Measurements from ENCODE around the gene GABRP. TPM values are rescaled to one million over a fixed set of nuclear protein-coding genes. Genes with fewer than 3 reads are reported as not detected.

The GABRP gene
- total RNA-seq, 4 donors from 2014 or later: 0.69 to 0.74 TPM; not detected in 2

DNA sequence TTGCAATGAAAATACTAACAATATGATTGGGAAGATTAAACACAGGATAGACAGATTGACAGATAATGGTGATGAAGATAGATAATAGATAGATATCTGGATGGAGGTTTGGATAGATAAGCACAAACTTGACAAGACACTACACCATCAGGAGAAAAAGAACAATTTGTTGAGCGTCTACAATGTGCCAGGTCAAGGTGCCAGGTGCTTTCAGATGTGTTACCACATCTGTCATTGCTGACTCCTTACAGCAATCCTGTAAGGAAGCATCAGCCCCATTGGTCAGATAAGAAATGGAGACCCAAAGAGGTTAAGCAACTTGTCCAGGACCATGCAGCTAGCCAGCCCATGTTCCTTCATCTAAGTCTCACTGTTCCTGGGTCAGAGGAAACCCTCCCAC, 1.6 kb upstream of the GABRP start:
- DNase-seq (ENCODE audit: low spot score) (no peak), ATAC-seq (ENCODE audit: low FRiP score) (no peak)
- TF ChIP-seq, protein P1, sequence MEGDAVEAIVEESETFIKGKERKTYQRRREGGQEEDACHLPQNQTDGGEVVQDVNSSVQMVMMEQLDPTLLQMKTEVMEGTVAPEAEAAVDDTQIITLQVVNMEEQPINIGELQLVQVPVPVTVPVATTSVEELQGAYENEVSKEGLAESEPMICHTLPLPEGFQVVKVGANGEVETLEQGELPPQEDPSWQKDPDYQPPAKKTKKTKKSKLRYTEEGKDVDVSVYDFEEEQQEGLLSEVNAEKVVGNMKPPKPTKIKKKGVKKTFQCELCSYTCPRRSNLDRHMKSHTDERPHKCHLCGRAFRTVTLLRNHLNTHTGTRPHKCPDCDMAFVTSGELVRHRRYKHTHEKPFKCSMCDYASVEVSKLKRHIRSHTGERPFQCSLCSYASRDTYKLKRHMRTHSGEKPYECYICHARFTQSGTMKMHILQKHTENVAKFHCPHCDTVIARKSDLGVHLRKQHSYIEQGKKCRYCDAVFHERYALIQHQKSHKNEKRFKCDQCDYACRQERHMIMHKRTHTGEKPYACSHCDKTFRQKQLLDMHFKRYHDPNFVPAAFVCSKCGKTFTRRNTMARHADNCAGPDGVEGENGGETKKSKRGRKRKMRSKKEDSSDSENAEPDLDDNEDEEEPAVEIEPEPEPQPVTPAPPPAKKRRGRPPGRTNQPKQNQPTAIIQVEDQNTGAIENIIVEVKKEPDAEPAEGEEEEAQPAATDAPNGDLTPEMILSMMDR (IDR thresholded peaks at IDR 0.05): no peak

DNA sequence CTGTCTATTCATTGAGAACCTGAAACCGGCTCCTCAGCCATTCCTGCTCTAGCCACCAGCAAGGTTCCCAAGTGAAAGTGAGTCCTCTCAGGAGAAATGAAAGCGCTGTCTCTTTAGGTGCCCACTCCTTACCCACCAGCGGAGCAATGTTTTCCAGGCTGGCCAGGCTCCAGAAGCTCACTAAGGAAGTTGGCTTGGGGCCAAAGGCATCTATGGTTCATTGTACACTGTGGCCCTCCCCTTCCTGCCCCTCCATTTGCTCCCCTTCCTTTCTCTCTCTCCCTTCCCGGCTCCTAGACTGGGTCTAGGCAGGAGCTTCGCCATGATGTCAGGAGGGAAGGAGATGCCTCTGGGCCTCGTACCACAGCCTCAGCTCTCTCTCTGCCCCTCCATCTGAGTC, 1.1 kb upstream of the GABRP start:
- no peak for ATAC-seq (ENCODE audit: low FRiP score)
- no peak for DNase-seq (ENCODE audit: low spot score)
- TF ChIP-seq, protein P1 (IDR thresholded peaks at IDR 0.05): no peak

DNA sequence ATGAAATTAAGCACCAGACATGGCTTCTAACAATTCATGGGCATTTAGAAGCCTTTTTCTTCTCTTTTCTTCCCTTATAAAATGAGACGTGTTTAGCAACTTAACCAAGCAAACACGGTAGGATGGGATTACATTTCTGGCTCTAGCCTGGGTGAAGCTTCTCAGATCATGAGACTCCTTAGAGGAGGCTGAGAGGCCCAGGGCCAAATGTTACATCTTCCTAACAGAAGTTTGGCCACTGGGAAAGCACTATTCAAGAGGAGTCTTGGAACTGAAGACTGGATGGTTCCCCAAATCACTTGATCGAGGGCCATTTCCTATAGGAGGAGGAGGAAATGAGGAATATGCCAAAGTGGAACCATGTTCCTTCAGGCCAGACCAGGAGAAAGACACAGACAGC, 1.9 kb downstream of the GABRP start:
- no peak for DNase-seq (ENCODE audit: low spot score)
- TF ChIP-seq, protein P1 (IDR thresholded peaks at IDR 0.05): no peak
- no peak for ATAC-seq (ENCODE audit: low FRiP score)

DNA sequence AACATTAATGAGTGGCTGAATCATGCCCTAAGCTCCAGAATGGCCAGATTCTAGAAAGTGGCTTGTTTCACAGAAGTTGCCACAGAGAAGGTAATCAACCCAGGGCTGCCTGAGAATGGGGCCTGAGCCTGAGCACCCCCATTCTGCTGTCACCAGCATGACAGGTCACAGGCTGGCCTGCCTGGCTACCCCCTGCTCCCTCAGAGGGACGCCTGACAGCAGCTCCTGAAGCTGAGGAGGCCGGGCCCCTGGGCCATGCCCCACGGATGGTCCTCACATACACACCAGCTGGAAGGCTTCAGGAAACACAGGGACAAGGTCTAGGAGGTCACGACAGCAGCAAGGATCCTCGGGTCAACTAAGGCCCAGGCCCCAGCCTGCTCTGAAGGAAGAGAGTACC, 3.7 kb downstream of the GABRP start:
- TF ChIP-seq, protein P1 (IDR thresholded peaks at IDR 0.05): no peak
- no peak for DNase-seq (ENCODE audit: low spot score)
- ATAC-seq (ENCODE audit: low FRiP score): no peak

DNA sequence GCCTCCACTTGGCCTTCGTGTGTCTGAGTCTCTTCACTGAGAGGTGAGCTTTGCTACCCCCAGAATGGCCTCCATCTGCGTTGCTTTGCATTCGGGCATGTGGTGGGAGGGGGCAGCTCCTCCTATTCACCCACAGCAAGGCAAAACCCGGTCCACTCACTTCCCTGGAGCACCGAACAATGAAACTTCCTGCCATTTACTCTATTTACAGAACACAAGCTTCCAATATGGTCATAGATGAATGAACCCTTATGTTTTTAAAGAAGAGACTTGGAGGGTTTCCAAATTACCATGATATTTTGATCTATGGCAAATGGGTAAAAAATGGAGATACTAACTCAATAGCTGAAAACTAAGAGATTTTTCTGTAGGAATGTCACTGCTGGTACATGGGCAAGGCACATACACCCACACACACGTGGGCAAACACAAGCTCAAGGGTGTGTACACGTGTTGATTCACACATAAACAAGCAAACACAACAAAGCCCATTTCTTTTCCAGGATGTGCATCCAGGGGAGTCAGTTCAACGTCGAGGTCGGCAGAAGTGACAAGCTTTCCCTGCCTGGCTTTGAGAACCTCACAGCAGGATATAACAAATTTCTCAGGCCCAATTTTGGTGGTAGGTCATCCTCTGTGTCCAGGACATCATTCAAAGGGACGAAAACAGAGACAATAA, 5.2 kb downstream of the GABRP start:
- TF ChIP-seq, protein P1 (IDR thresholded peaks at IDR 0.05): no peak
- DNase-seq (ENCODE audit: low spot score): no peak
- no peak for ATAC-seq (ENCODE audit: low FRiP score)

DNA sequence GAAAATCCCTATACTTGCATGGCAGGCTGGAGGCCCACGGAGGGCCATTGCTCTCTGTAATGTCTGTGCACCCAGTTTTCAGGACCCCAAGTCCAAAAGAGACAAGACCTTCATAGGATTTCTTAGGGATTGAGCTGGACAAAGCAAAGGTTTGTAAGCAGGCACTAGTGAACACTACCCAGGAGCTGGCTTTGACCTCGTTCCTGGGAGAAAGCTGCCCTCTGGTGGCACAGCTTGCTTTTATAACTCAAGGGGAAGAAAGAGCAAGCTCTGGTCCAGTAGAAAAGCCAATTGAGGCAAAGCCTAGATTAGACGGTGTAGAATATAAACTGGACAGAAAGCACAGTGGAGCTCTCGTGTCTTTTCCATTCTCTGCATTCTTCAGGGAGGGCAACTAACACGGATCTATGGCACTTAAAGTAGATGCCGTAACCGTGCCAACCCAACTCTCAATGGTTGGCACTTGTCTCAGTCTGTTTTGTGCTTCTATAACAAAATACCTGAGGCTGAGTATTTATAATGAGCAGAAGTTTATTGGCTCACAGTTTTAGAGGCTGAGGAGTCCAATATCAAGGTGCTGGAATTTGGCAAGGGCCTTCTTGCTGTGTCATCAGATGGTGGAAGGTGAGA, 7.9 kb downstream of the GABRP start:
- TF ChIP-seq, protein P1 (IDR thresholded peaks at IDR 0.05): no peak
- ATAC-seq (ENCODE audit: low FRiP score): no peak
- DNase-seq (ENCODE audit: low spot score): no peak

DNA sequence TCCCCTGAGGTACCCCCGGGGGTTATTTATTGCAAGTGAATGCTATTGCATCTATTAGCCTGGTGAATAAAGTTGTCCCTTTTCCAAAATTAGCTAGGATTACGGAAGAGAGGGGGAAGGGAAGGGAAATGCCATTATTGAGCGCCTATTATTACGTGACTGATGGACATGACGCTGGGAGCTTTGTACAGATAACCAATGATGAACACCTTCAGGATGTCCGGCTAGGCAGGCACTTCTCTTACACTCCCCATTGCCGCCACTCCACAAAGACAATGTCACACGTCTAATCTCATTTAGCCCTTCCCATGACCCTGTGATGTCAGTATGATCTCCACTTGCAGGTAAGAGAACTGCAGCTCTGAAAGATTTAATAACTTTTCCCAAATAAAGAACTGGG, 9.4 kb downstream of the GABRP start:
- DNase-seq (ENCODE audit: low spot score) (no peak), ATAC-seq (ENCODE audit: low FRiP score) (no peak)

More for the DNA sequence above, 9.4 kb downstream of the GABRP start:
- TF ChIP-seq, protein P1 (IDR thresholded peaks at IDR 0.05): no peak

All from omental fat pad (tissue), 4 donors.